GM18511 (cell line): ENCODE data around the gene RBPMS2.
"Not testable (repeated sequence)": the region's sequence is repeated elsewhere in the genome, so short reads cannot be mapped to it uniquely, and the experiment has no call there.

Experiments
- ATAC-seq: cut with Tn5 transposase; IDR thresholded peaks from one replicate; pipeline ENCODE4 v1.9.1; 2021; ENCODE audit warnings: mild to moderate bottlenecking, moderate library complexity; ENCODE audit not compliant: unreplicated experiment

Gene RBPMS2

DNA sequence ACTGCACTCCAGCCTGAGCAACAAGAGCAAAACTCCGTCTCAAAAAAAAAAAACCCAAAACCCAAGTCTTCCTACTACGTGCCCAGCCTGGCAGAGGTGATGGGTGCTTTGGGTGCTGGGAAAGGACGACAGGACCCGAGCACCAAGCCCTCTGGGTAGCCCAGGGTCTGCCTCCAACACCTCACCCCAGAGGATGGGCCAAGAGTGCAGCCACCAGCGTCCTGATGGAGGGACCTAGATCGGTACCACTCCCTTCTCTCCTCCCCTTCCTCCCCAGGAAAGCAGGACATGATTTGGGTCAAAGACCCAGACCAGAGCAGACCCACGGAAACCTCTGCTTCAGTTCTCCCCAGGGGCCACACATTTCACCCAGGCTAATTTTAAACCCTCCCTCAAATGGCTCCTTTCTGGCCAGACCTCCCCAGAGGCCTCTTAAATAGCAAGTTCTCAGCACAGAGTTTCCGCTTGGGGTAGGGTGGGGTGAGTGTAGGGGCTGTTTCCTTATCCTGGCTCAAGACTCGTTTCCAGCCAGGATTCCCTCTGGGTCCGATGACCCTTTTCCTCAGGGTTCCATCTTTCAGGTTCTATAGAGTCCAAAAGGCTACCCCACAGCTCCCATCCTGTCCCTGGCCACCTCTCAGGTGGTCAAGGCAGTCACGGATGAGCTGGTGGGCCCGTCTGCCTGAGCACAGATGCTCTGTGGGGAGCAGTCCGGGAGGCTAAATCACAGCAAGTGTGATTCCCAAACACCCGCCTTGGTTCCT lies 20.5 kb downstream of the RBPMS2 start:
- peak; percentile 82 for ATAC-seq

DNA sequence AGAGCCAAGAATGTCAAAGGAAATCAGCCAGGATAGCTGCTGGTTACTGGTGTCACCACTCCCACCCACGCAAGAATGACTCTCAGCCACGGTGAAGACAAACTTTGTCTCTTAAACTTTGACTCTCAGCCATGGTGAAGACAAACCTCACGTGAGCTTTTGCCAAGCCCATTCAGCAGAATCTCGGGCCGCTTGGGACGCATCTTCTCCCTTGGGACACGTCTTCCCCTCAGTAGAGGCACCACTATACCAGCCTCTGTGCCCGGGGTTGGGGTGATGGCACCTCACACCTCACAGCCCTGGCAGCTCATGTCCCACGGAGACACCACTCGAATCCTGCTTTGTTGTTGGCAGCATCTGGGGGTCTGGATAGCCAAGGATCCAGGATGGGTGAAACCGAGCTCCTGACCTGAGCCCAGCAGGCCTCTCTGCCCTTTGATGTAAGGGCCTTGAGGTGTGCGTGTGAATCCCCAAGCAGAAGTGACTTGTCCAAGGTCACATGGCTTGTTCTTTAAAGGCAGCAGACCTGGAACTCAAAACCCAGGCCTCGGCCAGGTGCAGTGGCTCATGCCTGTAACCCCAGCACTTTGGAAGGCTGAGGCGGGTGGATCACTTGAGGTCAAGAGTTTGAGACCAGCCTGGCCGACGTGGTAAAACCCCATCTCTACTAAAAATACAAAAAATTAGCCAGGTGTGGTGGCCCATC lies 21.8 kb downstream of the RBPMS2 start:
- ATAC-seq, result no peak

DNA sequence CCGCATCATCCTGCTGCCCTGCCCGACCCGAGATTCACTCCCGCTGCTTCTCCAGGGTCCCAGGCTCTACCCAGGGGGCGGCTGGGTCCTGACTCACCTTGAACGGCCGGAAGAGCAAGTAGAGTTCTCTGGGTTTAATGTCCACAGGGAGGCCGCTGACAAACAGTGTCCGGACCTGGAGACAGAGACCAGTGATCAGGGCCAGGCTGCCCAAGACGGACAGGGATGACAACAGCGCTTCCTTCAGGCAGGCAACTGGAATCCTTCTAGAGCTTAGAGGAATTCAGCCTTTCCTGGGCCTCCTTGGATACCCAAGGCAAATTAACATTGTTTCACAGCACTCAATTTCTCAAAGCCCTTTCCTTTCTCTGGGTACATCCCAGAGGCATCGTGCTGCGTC lies 23.9 kb downstream of the RBPMS2 start:
- no peak for ATAC-seq

DNA sequence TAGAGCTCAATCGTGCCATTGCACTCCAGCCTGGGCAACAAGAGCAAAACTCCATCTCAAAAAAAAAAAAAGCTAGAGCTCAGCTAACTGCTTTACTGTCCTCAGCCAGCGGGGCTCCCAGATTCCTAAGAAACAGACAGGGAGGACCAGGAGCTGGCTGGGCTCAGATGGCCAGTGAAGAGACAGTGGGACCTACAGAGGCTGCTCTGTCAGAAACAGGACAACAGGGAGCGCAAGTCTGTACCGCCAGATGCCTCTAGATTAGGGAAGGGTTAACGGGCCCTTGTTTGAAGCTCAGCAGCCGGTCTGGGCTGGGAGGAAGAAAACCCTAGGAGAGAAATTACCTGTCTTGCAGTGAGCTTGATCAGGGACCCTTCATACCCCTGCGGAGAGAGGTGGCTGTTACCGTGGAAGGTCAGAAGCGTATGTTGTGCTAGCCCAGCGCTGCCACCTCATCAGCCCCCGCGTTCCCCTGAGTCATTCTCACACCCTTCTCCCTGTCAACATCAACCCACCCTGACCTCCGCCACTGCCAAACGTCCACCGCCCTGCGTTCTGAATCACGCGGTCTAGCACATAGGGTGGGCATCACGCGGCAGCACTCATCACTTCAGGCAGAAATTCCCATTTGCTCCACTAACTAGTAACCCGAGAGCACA lies 25.3 kb downstream of the RBPMS2 start:
- no peak for ATAC-seq

DNA sequence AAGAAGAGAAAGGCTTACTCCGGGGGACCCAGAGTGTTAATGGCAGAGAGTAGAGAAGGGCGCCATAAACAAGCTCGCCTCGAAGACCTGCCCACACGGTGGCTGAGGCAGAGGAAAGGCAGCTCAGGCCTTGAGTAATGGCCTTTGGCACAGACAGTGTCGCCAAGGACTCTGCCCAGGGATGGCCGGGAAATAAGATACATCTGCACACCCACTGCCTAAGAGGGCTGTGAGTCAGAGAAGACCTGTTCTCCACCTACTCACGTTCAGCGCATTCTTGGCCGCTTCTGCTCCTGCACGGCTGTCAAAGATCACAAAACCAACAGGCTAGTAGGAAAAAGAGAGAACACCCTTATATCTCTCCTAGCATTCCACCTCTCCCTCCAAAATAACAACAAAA lies 26.2 kb downstream of the RBPMS2 start:
- no peak for ATAC-seq

DNA sequence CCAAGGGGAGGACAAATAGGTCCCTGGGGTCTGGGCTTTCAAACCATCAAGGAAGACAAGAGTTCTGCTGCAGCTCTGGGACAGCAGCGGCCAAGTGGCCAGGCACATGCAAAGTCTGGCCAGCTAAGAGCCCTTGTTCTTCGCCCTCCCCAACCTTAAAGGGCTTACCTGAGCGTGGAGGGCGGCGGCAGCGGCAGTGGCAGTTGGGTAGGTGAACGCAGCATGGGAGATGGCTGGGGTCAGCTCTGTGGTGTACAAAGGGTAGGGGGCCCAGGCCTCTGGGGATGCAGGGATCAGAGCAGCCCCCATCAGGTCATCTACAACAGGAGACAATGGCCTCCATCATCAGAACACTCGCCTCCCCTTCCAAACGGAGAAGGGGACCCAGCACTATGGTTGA lies 27.1 kb downstream of the RBPMS2 start:
- ATAC-seq, result no peak

DNA sequence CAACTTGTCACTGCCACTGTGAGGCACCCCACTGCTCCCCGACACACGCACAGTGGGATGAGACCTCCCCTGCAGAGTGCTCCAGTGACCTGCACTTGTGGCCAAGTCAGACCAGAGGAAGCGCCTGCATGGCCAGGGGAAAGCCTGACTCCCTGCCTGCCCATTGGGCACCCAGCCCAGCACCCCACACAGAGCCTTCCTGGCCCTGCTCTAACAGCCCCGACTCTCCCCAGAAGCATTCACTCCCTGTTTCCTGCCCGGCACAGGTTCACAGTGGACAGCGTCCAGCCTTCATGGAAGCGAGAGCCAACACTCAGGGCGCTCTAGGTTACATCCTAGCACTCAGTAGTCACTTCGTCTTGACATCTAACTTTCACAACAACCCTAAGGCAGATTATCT lies 27.8 kb downstream of the RBPMS2 start:
- ATAC-seq, result no peak

DNA sequence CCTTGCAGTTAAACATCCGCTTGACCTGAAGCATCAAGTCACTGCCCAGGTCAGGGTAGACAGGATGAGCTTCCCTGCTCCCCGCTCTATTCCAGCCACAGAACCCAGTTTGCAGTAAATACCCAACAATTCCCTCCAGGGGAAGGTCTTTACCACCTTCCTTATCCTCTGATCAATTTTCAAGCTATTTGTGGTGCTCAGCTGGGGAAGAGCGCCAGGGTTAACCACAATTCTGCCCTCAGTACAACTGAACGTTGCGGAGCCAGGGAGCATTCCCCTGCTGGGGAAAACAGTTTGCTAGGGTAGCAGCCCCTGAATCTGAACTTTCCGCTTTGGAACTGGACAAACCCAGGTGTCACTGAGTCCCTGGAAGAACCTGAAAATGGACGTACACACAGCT lies 28.5 kb downstream of the RBPMS2 start:
- ATAC-seq, result no peak

DNA sequence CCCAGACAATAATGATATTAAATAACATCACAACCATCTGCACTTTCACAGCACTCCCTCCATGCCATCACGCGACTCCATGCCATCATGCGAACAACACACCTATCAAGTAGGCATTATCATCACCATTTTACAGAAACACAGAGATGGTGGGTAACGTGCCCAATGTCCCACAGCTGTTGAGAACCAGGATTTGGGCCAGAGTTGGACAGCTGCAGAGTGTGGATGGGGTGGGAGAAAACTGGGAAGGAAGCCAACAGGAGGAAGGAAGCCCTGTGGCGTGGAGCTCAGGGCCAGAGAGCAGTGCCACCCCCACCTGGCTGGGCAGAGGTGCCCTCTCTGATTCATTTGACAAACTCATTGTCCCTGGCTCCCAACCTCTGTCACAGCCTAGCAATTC lies 29.0 kb downstream of the RBPMS2 start:
- no peak for ATAC-seq

DNA sequence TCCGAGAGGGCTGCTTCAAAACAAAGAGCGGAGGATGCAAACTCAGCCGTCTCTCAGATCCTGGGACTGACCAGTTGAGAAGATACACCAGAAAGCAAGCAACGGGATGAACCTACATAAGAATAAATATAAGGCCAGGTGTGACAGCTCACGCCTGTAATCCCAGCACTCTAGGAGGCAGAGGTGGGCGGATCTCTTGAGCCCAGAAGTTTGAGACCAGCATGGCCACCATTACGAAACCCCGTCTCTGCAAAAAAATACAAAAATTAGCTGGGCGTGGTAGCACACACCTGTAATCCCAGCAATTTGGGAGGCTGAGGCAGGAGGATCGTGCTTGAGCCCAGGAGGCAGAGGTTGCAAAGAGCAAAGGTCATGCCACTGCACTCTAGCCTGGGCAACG lies 31.7 kb downstream of the RBPMS2 start:
- no peak for ATAC-seq

DNA sequence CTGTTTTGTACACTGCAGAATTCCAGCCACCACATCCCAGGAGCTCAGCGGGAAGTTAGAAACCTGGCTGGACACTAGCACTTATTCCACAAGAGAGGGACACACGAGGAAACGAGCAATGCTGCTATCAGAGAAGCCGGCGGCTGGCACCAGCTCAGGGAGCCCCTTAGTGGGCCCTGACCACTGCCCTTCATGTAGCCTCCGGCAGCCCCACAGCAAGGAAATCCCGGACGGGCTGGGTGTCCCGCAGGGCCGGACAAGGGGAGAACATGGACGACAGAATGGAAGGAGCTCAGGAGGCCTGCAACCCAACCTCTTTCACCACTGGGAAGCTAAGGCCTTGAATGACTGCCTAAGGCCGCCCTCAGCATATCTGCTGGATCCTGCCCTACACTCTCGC lies 32.5 kb downstream of the RBPMS2 start:
- ATAC-seq, result no peak

DNA sequence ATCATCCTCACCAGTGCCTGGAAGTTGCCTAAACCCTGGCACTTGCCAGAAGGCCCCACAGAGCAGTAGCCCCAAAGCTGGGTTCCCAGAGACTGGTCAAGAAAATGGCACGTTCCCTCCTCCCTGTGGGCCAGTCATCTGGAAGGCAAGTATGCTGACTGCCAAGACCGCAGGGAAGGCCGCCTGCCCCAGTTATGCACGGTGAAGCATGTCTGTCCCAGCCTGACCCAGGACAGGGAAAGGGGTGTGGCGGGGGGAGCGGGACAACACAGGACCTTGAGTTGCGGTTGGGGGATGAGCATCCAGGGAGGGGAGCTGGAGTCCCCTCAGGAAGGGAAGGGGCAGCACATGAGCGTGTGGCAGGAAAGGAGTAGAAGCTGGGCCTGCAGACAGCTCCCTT lies 33.0 kb downstream of the RBPMS2 start:
- no peak for ATAC-seq

DNA sequence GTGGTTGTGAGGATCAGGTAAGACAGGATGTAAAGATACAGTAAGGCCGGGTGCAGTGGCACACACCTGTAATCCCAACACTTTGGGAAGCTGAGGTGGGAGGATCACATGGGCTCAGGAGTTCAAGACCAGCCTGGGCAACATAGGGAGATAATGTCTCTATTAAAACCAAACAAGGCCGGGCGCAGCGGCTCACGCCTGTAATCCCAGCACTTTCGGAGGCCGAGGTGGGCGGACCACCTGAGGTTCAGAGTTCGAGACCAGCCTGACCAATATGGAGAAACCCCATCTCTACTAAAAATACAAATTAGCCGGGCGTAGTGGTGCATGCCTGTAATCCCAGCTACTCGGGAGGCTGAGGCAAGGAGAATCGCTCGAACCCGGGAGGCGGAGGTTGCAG lies 33.7 kb downstream of the RBPMS2 start:
- not testable (repeated sequence) for ATAC-seq

DNA sequence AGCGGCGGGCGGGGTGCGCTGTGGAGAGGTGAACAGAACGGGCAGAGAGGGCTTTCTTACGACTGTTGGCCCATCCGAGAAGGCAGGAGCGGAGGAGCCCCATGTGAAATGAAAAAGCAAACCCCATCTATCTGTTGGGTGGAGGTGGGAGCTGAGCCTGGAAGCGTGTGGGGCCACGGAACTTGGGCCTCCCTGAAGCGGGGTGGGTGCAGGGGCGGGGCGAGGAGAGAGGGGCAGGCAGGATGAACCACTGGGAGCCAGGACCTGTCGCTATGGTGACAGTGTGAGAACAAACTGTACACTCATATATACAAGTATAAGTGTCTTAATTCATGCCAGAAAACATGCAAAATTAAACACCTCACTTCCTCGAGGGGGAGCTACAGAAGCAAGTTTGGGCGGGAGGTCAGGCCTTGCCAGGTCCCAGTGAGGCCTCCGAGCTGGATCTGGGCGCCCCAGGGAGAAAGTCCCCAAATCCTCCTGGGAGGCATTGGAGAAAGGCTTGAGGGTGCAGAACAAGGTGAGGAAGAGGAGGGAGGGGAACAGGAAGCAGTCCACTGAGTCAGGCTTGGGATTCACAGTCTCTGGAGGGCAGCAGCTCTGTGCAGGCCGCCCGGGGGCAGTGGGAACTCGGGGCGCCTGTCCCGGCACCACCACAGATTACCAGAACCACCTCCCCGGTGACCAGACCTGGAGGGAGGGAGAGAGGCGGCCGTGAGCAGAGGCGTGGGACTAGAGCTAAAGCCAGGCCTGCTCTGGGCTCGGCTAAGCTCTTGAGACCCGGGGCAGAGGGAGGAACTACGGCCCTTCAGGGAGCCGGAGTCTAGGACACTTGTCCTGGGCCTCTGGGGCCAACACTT lies 34.8 kb downstream of the RBPMS2 start:
- ATAC-seq, result no peak

DNA sequence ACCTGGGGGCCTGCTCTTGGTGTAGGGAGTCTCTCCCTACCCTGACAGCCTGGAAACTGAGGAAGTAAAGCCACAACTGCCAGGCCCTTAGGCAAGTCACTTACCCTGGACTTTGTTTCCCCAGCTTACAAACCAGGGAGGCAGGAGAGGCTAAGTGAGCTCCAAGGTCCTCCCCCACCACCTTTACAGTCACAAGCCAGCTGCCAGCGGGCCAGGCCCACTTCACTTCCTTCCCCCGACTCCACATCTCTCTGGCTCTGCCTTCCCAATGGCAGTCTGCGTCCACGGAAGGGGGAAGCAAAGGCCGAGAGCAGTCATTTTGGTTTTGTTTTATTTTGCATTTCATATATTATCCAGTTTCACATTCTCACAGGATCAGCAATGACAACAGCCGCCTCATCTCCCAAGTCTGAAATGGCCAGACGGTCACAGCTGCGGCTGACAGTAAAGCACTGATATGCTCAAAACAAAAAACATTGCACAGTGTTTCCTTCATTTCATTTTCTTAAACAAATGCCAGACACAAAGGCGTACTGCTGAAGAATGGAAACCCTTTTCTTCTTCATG lies 35.7 kb downstream of the RBPMS2 start:
- ATAC-seq, result no peak

DNA sequence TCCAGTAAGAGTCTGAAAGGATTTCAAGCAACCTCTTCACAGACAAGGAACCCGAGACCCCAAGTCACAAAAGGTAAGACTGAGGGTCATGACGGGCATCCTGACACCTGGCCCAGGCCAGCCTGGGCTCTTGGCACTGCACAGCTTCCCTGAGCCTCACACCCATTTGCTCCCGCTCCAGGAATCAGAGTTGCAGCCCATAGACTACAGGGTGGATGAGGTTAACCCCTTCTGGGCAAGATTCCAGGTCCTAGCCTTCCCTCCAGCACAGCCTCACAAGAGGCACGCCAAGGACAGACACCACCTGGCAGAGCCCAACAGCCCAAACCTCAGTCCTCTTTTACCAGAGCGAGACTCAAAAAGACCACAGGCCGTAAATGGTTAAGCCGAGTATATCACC lies 36.2 kb downstream of the RBPMS2 start:
- no peak for ATAC-seq

DNA sequence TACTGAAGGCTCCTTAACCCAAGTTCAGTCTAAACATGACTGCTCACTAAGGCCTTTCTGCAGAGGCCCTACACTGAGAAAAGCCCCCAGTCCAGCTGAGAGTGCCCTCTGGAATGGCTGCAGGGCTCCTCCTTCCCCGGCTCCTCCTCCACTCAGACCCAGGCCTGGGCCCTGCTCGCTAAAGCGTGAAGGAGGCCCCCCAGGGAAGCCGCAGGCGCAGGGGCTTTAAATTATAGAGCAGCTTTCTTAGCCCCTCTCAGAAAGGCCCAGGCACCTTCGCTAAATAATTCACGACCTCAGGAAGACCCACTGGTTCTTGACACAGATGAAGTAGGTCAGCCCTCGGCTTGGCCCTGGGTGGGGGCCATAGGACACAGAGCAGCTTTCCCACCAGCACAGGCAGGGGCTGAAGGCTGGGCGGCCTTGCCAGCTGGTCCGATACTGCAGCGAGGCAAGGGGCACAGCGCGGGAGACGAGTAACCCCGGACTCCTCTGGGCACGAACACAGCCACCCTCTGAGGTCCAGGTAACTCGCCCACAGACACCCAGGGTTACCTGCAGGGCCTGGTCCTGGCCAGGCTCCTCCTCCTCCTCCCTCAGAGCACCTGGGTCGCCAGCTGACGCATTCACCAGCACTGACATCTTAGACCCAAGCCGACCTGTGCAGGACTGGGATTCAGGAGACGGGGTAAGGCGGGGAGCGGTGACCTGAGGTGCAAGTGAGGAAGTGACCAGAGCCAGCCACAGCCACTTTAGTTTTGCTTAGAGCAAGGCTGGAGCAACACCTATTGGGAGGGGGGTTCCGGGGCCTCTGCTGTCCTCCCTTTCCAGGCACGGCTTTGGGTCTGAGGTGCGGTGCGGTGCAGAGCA lies 36.9 kb downstream of the RBPMS2 start:
- ATAC-seq, result no peak

DNA sequence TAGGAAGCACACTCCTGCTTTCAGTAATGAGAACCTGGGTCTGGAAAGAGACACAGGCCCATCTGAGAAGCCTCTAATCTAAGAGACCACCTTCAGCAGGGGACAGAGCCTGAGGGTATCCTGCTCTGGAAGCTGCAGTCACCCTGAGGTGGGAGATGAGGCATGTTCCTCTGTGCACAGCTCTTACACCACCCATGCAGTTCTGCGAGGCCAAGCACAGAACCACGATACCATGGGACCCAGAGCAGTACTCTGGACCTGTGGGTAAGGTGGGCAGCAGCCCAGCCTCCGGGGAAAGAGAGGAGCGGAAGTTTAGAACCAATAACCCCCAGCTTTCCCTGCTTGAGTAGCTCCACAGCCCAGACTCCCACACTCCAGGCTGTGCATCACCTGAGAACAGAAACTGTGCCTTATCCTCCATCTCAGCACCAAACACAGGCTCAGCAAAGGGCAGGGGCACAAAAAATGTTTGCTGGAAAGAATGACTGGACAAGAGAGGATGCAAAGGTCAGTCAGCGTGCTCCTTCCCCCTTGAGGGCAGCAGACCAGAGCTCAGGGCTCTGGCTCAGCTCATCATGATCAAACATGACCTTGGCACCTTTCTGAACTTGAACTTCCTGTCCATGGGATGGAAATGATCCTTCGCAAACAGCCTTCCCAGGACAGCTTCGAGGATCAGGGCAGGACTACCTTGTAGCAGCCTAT lies 43.1 kb downstream of the RBPMS2 start:
- ATAC-seq, result no peak

DNA sequence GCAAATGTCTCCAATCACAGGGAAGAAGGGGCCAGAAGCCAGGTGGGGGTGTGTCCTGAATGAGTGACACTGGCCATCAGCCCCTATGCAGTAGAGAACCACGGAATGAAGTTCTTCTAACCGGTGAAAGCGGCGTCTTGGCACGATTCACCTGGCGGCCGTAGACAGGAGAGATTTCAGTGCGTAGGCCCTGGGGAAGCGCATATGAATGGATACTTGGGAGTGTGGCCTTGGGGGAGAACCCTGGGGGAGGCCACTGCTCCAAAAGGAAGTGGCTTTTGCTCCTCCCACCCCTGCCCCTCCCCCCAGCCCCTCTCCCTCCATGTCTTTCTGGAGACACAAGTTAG lies 43.6 kb downstream of the RBPMS2 start:
- no peak for ATAC-seq
